PC-3 (cell line): ENCODE results near the gene CELF2. TPM values are rescaled to one million over a fixed set of nuclear protein-coding genes. Genes with fewer than 3 reads are reported as not detected.

Source experiments
- ATAC-seq: fragments of 200-7000 bp; cut with Tn5 transposase; 2 replicates; pipeline ENCODE4 v1.9.1; 2020; ENCODE audit warnings: mild to moderate bottlenecking, moderate library complexity
- BruUV-seq: library from RNA; stranded (reverse); fragments of 400-500 nt; replicated peaks from 2 replicates; lab custom pipeline; 2021; lab: Mats Ljungman, UMichigan
- CTCF ChIA-PET: fragments of 300-600 bp; sonication (Branson Sonifier 250); formaldehyde crosslinking; loops from one replicate; lab custom pipeline; 2022; ENCODE audit warnings: antibody characterized with exemption; lab: Charles Lee
- POLR2A ChIA-PET: fragments of 300-600 bp; sonication (Branson Sonifier 250); formaldehyde crosslinking; loops from one replicate; lab custom pipeline; 2022; ENCODE audit warnings: antibody characterized with exemption; ENCODE audit not compliant: unreplicated experiment; lab: Charles Lee
- DNase-seq: peaks from one replicate; pipeline ENCODE4 v3.0.0-alpha.2; 2015
- H2AFZ ChIP-seq: fragments of 300-600 bp; sonication (generic); 2 replicates; pipeline ENCODE4 v1.6.0; 2016; ENCODE audit warnings: antibody characterized with exemption, low read length
- H3F3A ChIP-seq: fragments of 300-600 bp; sonication (generic); one replicate; pipeline ENCODE4 v1.6.0; 2017; ENCODE audit warnings: antibody characterized with exemption, low read length, control low read depth, mild to moderate bottlenecking; ENCODE audit not compliant: unreplicated experiment
- H3K27ac ChIP-seq: fragments of 300-600 bp; sonication (generic); 2 replicates; pipeline ENCODE4 v1.5.1; 2016; ENCODE audit warnings: mild to moderate bottlenecking, low read length
- H3K27me3 ChIP-seq: fragments of 300-600 bp; sonication (generic); 2 replicates; pipeline ENCODE4 v1.6.1; 2016; ENCODE audit warnings: low read length, mixed read lengths
- H3K36me3 ChIP-seq: fragments of 300-600 bp; sonication (generic); 2 replicates; pipeline ENCODE4 v1.6.1; 2016; ENCODE audit warnings: low read depth, mixed run types, low read length, mixed read lengths
- H3K4me1 ChIP-seq: fragments of 300-600 bp; sonication (generic); 2 replicates; pipeline ENCODE4 v1.5.1; 2016; ENCODE audit warnings: low read length; ENCODE audit not compliant: insufficient read depth
- H3K4me2 ChIP-seq: fragments of 300-600 bp; sonication (generic); 2 replicates; pipeline ENCODE4 v1.6.0; 2016; ENCODE audit warnings: low read length
- H3K4me3 ChIP-seq: fragments of 300-600 bp; sonication (generic); 2 replicates; pipeline ENCODE4 v1.5.1; 2016; ENCODE audit warnings: mild to moderate bottlenecking, low read length, mixed read lengths
- H3K79me2 ChIP-seq: fragments of 300-600 bp; sonication (generic); 2 replicates; pipeline ENCODE4 v1.6.1; 2017; ENCODE audit warnings: low read length, mixed read lengths
- H3K9ac ChIP-seq: fragments of 300-600 bp; sonication (generic); 2 replicates; pipeline ENCODE4 v1.6.0; 2016; ENCODE audit warnings: mild to moderate bottlenecking, low read length
- H3K9me2 ChIP-seq: fragments of 300-600 bp; sonication (generic); replicated peaks from 2 replicates; pipeline ENCODE4 v1.6.1; 2016; ENCODE audit warnings: mixed run types, low read length, mixed read lengths
- H3K9me3 ChIP-seq: fragments of 300-600 bp; sonication (generic); 2 replicates; pipeline ENCODE4 v1.6.1; 2016; ENCODE audit warnings: low read length, mixed read lengths
- H4K20me1 ChIP-seq: fragments of 300-600 bp; sonication (generic); 2 replicates; pipeline ENCODE4 v1.6.1; 2016; ENCODE audit warnings: low read length, mixed read lengths
- CTCF ChIP-seq: fragments of 300-600 bp; sonication (generic); conservative IDR thresholded peaks from 2 replicates; pipeline ENCODE4 v1.5.1; 2017; ENCODE audit warnings: antibody characterized with exemption, low read depth, mild to moderate bottlenecking, low read length
- EZH2 ChIP-seq: fragments of 300-600 bp; sonication (generic); IDR thresholded peaks from one replicate; pipeline ENCODE4 v1.6.1; 2017; ENCODE audit warnings: antibody characterized with exemption, mild to moderate bottlenecking, low read length; ENCODE audit not compliant: unreplicated experiment
- EZH2phosphoT487 ChIP-seq: fragments of 300-600 bp; sonication (generic); IDR thresholded peaks from 2 replicates; pipeline ENCODE4 v1.6.1; 2018; ENCODE audit warnings: mild to moderate bottlenecking, antibody characterized with exemption, low read length, borderline replicate concordance
- intact Hi-C: fragments of 100-400 bp; cut with micrococcal nuclease; formaldehyde crosslinking; loops from 2 replicates; pipeline ENCODE4 v1.9.0; 2023
- total RNA-seq: library from RNA; depleted of rRNA; stranded (reverse); fragments of >200 nt; gene quantifications from 2 replicates; pipeline ENCODE4 v1.2.3, GENCODE V29; 2014

The CELF2 gene
- total RNA-seq, 1 experiment from 2014 or later = not detected

GRCh38 chr10:11161910-11162309, 144.2 kb downstream of the CELF2 start:
- ChIA-PET POLR2A (no interaction called here), CTCF (no interaction called here)
- H3K27me3 ChIP-seq = no peaks in the 10 kb centered on the region
- H4K20me1 ChIP-seq = no peaks in the 10 kb centered on the region
- H3K9ac ChIP-seq = no peak overlapping the region
- DNase-seq = no peak
- no peak overlapping the region for H2AFZ ChIP-seq
- no peaks in the 10 kb centered on the region for H3K4me1 ChIP-seq
- H3K79me2 ChIP-seq = no peaks in the 10 kb centered on the region
- H3K4me2 ChIP-seq = no peak overlapping the region
- H3K9me2 ChIP-seq = no peaks in the 10 kb centered on the region
- no peak for ATAC-seq
- H3K4me3 ChIP-seq = no peak overlapping the region
- BruUV-seq = no TSS peak
- intact Hi-C loops = no loop called here
- no peaks in the 10 kb centered on the region for H3F3A ChIP-seq
- TF ChIP-seq EZH2 = no peak
- TF ChIP-seq EZH2phosphoT487 = no peak
- no peak for TF ChIP-seq CTCF
- H3K9me3 ChIP-seq = no peaks in the 10 kb centered on the region
- H3K36me3 ChIP-seq = no peaks in the 10 kb centered on the region
- no peak overlapping the region for H3K27ac ChIP-seq

- H3K79me2 ChIP-seq = no peaks in the 10 kb centered on the region
- H3K9me3 ChIP-seq = no peaks in the 10 kb centered on the region
- no peak overlapping the region for H3K4me3 ChIP-seq
- H3F3A ChIP-seq = no peaks in the 10 kb centered on the region
- TF ChIP-seq EZH2phosphoT487 (no peak), EZH2 (no peak), CTCF (no peak)
- no peak overlapping the region for H3K27ac ChIP-seq
- DNase-seq (no peak), ATAC-seq (no peak)
- BruUV-seq = no TSS peak
- no peak overlapping the region for H3K9ac ChIP-seq
- H3K4me1 ChIP-seq = no peaks in the 10 kb centered on the region
- H4K20me1 ChIP-seq = no peaks in the 10 kb centered on the region
- no peaks in the 10 kb centered on the region for H3K36me3 ChIP-seq
- CTCF ChIA-PET = no interaction called here
- no peak overlapping the region for H2AFZ ChIP-seq
- H3K27me3 ChIP-seq = no peaks in the 10 kb centered on the region
- no peak overlapping the region for H3K4me2 ChIP-seq
- intact Hi-C loops = no loop called here
- H3K9me2 ChIP-seq = no peaks in the 10 kb centered on the region
- POLR2A ChIA-PET = no interaction called here
These were observed 145.3 kb downstream of the CELF2 start for GRCh38 chr10:11162828-11163599.

GRCh38 chr10:11163780-11164550, 146.3 kb downstream of the CELF2 start:
- CTCF ChIA-PET = no interaction called here
- H3K79me2 ChIP-seq = no peaks in the 10 kb centered on the region

More at GRCh38 chr10:11163780-11164550, 146.3 kb downstream of the CELF2 start:
- no TSS peak for BruUV-seq
- Histone ChIP-seq H3K9me3 (no peaks in the 10 kb centered on the region), H2AFZ (no peak overlapping the region), H3K4me3 (no peak overlapping the region), H3K4me1 (no peaks in the 10 kb centered on the region), H3K27me3 (no peaks in the 10 kb centered on the region), H3K36me3 (no peaks in the 10 kb centered on the region), H4K20me1 (no peaks in the 10 kb centered on the region), H3K9ac (no peak overlapping the region), H3K27ac (no peak overlapping the region), H3K4me2 (no peak overlapping the region), H3K9me2 (no peaks in the 10 kb centered on the region), H3F3A (no peaks in the 10 kb centered on the region)
- POLR2A ChIA-PET = no interaction called here
- TF ChIP-seq CTCF (no peak), EZH2phosphoT487 (no peak), EZH2 (no peak)
- DNase-seq (no peak), ATAC-seq (no peak)
- intact Hi-C loops = no loop called here
